ENCODE measurements around the gene DCD. TPM values are rescaled to one million over a fixed set of nuclear protein-coding genes. Genes with fewer than 3 reads are reported as not detected.
"Not testable (repeated sequence)": the region's sequence is repeated elsewhere in the genome, so short reads cannot be mapped to it uniquely, and the experiment has no call there.

Gene DCD
- total RNA-seq, 2 donors from 2014 or later = not detected

DNA sequence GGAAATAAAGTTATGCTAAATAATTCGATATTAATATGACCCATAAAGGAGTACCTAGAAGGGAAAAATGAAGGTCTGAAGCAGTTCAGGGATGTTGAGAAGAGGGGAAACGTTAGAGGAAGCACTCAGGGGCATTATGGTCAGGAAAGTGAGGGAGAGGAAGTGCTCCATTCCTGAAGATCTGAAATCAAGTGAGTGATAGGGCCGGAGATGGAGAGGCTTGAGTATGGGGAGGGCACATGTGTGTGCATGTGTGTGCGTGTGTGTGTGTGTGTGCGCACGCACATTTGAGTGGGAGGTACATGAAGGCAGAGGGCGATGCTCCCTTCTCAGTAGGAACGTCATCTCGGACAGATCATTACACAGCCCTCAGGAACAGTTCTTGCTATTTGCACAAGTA, 4.9 kb upstream of the DCD start:
- Histone ChIP-seq H3K9ac (ENCODE audit: low read depth in 2 of 2, low read length in 2 of 2) (no peak overlapping the region), H3K9me3 (no peaks in the 10 kb centered on the region), H3K4me1 (no peaks in the 10 kb centered on the region), H3K4me3 (no peak overlapping the region), H3K36me3 (no peaks in the 10 kb centered on the region), H3K27ac (no peak overlapping the region), H3K27me3 (no peaks in the 10 kb centered on the region)
- TF ChIP-seq, protein P1, sequence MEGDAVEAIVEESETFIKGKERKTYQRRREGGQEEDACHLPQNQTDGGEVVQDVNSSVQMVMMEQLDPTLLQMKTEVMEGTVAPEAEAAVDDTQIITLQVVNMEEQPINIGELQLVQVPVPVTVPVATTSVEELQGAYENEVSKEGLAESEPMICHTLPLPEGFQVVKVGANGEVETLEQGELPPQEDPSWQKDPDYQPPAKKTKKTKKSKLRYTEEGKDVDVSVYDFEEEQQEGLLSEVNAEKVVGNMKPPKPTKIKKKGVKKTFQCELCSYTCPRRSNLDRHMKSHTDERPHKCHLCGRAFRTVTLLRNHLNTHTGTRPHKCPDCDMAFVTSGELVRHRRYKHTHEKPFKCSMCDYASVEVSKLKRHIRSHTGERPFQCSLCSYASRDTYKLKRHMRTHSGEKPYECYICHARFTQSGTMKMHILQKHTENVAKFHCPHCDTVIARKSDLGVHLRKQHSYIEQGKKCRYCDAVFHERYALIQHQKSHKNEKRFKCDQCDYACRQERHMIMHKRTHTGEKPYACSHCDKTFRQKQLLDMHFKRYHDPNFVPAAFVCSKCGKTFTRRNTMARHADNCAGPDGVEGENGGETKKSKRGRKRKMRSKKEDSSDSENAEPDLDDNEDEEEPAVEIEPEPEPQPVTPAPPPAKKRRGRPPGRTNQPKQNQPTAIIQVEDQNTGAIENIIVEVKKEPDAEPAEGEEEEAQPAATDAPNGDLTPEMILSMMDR (IDR thresholded peaks at IDR 0.05) = no peak
- DNase-seq = no peak
- intact Hi-C loops (cut with DNase I) = no loop called here

DNA sequence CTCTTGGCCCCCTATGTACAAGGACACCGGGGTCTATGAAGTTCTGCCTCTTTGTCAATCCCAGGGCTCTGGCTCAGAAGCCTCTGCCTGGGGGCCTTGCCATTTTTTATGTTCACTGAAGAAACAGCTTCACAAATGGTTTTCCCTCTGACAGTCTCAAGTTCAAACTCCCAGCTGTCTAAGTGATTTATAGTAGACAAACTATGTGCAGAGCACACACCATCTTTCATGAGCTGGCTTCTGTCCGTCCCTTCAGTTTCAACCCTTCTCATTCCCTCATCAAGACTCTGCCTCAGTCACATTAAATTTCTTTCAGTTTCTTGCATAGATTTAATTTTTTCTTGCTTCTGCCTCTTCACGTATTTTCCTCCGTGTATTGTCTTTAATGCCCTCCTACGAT, 2.7 kb upstream of the DCD start:
- no peak overlapping the region for H3K4me3 ChIP-seq
- H3K36me3 ChIP-seq = no peaks in the 10 kb centered on the region
- no peaks in the 10 kb centered on the region for H3K27me3 ChIP-seq
- TF ChIP-seq, protein P1 (IDR thresholded peaks at IDR 0.05) = no peak
- no peak overlapping the region for H3K9ac ChIP-seq (ENCODE audit: low read depth in 2 of 2, low read length in 2 of 2)
- intact Hi-C loops (cut with DNase I) = no loop called here
- H3K4me1 ChIP-seq = no peaks in the 10 kb centered on the region
- H3K27ac ChIP-seq = no peak overlapping the region
- DNase-seq = no peak
- H3K9me3 ChIP-seq = no peaks in the 10 kb centered on the region

DNA sequence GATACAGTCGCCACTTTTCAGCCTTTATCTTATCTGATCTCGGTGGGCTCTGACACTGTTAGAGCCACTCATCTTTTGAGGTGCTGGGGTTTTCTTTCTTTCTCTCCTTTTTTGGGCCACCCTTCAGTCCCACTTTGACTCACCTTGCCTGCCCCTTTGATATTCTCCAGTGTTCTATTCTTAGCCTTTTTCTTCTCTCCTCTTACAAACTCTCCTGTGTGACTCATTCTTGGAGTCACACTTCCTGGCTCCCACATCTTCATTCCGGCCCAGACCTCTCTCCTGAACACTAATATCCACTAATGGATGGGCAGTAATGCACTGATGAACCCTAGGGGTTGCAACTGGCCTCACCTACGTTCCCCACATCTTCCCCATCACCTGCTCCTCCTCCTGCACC, 2.2 kb upstream of the DCD start:
- no peaks in the 10 kb centered on the region for H3K36me3 ChIP-seq
- no peak overlapping the region for H3K4me3 ChIP-seq
- H3K9ac ChIP-seq (ENCODE audit: low read depth in 2 of 2, low read length in 2 of 2) = no peak overlapping the region
- no peak overlapping the region for H3K27ac ChIP-seq
- H3K27me3 ChIP-seq = no peaks in the 10 kb centered on the region
- intact Hi-C loops (cut with DNase I) = no loop called here
- DNase-seq = no peak
- TF ChIP-seq, protein P1 (IDR thresholded peaks at IDR 0.05) = no peak
- no peaks in the 10 kb centered on the region for H3K4me1 ChIP-seq
- H3K9me3 ChIP-seq = no peaks in the 10 kb centered on the region

DNA sequence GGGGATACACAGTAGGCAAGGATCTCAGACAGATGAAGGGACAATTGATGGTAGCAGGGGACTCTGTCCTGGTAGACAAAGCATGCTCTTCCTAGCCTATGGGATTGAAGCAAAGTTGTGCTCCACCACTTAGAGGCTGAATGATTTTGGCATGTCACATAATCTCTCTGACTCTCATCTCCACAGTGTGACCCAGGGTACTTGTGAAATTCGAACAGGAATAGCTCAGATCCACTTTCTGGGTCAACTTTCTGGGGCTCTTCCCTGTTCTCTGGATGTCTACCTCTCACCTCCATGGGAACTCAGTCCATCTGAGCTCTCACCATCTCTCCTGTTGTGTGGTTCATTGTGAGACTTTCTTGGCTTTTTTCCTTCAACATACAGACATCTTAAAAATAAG, 1.7 kb upstream of the DCD start:
- H3K36me3 ChIP-seq = no peaks in the 10 kb centered on the region
- intact Hi-C loops (cut with DNase I) = no loop called here
- no peaks in the 10 kb centered on the region for H3K4me1 ChIP-seq
- H3K9ac ChIP-seq (ENCODE audit: low read depth in 2 of 2, low read length in 2 of 2) = no peak overlapping the region
- no peak overlapping the region for H3K4me3 ChIP-seq
- no peaks in the 10 kb centered on the region for H3K27me3 ChIP-seq
- H3K27ac ChIP-seq = no peak overlapping the region
- no peaks in the 10 kb centered on the region for H3K9me3 ChIP-seq
- TF ChIP-seq, protein P1 (IDR thresholded peaks at IDR 0.05) = no peak
- DNase-seq = no peak

DNA sequence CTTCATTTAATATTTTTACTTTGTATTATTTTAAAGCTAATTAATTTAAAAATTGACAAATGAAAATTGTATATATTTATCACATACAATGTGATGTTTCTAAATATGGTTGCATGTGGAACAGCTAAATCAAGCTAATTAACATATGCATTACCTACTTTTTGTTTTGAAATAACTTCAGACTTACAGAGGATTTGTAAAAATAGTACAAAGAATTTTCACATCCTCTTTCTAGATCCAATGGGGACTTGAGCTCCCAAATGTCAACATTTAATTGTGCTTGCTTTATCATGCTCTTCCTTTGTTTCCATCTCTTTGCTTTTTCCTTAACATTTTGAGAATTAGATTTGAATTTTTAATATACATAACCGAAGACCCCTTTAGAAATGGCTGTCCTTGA, 6.6 kb downstream of the DCD start:
- no peak overlapping the region for H3K4me3 ChIP-seq
- H3K27me3 ChIP-seq = no peaks in the 10 kb centered on the region
- no peaks in the 10 kb centered on the region for H3K4me1 ChIP-seq
- no peak for DNase-seq
- TF ChIP-seq, protein P1 (IDR thresholded peaks at IDR 0.05) = no peak
- H3K36me3 ChIP-seq = no peaks in the 10 kb centered on the region
- H3K9ac ChIP-seq (ENCODE audit: low read depth in 2 of 2, low read length in 2 of 2) = no peak overlapping the region
- intact Hi-C loops (cut with DNase I) = no loop called here
- H3K27ac ChIP-seq = no peak overlapping the region
- H3K9me3 ChIP-seq = no peaks in the 10 kb centered on the region

DNA sequence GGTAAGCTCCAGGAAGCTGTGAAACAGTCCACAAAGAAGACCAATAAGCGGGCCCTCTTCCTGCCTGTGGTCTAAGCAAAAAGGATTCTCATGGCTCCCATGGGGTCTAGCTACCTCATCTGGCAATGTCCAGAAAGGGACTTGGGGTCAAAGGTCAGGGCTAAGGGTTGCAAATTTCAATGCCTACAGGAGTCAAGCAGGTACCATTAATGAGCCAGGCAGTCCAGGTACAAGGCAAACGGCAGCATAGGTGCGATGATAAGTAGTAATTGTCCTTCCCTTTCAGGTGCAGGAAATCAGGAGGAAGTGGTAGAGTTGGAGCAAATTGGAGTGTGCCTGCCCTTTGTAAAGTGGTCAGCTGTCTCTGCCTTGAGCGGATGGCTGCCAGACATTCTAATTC, 7.1 kb downstream of the DCD start:
- no peak for DNase-seq
- no peaks in the 10 kb centered on the region for H3K9me3 ChIP-seq
- TF ChIP-seq, protein P1 (IDR thresholded peaks at IDR 0.05) = no peak
- H3K27me3 ChIP-seq = no peaks in the 10 kb centered on the region
- H3K36me3 ChIP-seq = no peaks in the 10 kb centered on the region
- no peaks in the 10 kb centered on the region for H3K4me1 ChIP-seq
- no peak overlapping the region for H3K9ac ChIP-seq (ENCODE audit: low read depth in 2 of 2, low read length in 2 of 2)
- no peak overlapping the region for H3K27ac ChIP-seq
- intact Hi-C loops (cut with DNase I) = no loop called here
- H3K4me3 ChIP-seq = no peak overlapping the region

DNA sequence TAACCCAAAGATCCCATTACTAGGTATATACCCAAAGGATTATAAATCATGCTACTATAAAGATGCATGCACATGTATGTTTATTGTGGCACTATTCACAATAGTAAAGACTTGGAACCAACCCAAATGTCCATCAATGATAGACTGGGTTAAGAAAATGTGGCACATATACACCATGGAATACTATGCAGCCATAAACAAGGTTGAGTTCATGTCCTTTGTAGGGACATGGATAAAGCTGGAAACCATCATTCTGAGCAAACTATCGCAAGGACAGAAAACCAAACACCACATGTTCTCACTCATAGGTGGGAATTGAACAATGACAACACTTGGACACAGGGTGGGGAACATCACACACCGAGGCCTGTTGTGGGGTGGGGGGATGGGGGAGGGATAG, 9.1 kb downstream of the DCD start:
- DNase-seq; H3K27me3 ChIP-seq; H3K9me3 ChIP-seq; H3K9ac ChIP-seq (ENCODE audit: low read depth in 2 of 2, low read length in 2 of 2); H3K36me3 ChIP-seq; H3K4me3 ChIP-seq; H3K27ac ChIP-seq; H3K4me1 ChIP-seq; intact Hi-C loops (cut with DNase I): not testable (repeated sequence)

All from colonic mucosa (tissue), 4 donors.